Smooth muscle cell (in vitro differentiated cells): ENCODE results near the gene MAPK8. TPM values are rescaled to one million over a fixed set of nuclear protein-coding genes. Genes with fewer than 3 reads are reported as not detected.

Experiments used
- DNase-seq: peaks from one replicate; lab custom pipeline; 2025; ENCODE audit not compliant: unreplicated experiment; lab: John Stamatoyannopoulos, UW
- H2AFZ ChIP-seq: fragments of 200-600 bp; sonication (generic); 2 replicates; pipeline ENCODE4 v1.6.0; 2016; ENCODE audit warnings: antibody characterized with exemption, low read depth, mild to moderate bottlenecking
- H3F3A ChIP-seq: fragments of 200-600 bp; sonication (generic); 2 replicates; pipeline ENCODE4 v1.6.0; 2017; ENCODE audit warnings: antibody characterized with exemption, low read depth
- H3K27ac ChIP-seq: fragments of 200-600 bp; sonication (generic); 2 replicates; pipeline ENCODE4 v1.5.1; 2016; ENCODE audit warnings: low read depth, mild to moderate bottlenecking
- H3K27me3 ChIP-seq: fragments of 200-600 bp; sonication (generic); 2 replicates; pipeline ENCODE4 v1.6.1; 2016; ENCODE audit warnings: low read depth, mild to moderate bottlenecking
- H3K36me3 ChIP-seq: fragments of 200-600 bp; sonication (generic); 2 replicates; pipeline ENCODE4 v1.5.1; 2016; ENCODE audit warnings: low read depth
- H3K4me1 ChIP-seq: fragments of 200-600 bp; sonication (generic); 2 replicates; pipeline ENCODE4 v1.5.1; 2016; ENCODE audit warnings: low read depth
- H3K4me2 ChIP-seq: fragments of 200-600 bp; sonication (generic); 2 replicates; pipeline ENCODE4 v1.6.0; 2016; ENCODE audit warnings: mild to moderate bottlenecking
- H3K4me3 ChIP-seq: fragments of 200-600 bp; sonication (generic); 2 replicates; pipeline ENCODE4 v1.5.1; 2016; ENCODE audit warnings: mild to moderate bottlenecking
- H3K79me2 ChIP-seq: fragments of 200-600 bp; sonication (generic); 2 replicates; pipeline ENCODE4 v1.6.0; 2016; ENCODE audit warnings: low read depth, mild to moderate bottlenecking
- H3K9ac ChIP-seq: fragments of 200-600 bp; sonication (generic); 2 replicates; pipeline ENCODE4 v1.6.0; 2016; ENCODE audit warnings: low read depth
- H3K9me3 ChIP-seq: fragments of 200-600 bp; sonication (generic); replicated peaks from 2 replicates; pipeline ENCODE4 v1.5.1; 2016; ENCODE audit warnings: low read depth
- H4K20me1 ChIP-seq: fragments of 200-600 bp; sonication (generic); 2 replicates; pipeline ENCODE4 v1.6.0; 2016; ENCODE audit warnings: low read depth
- CTCF ChIP-seq: fragments of 200-600 bp; sonication (generic); IDR thresholded peaks from 2 replicates; pipeline ENCODE4 v1.5.1; 2017; ENCODE audit warnings: borderline replicate concordance, mild to moderate bottlenecking, antibody characterized with exemption; ENCODE audit not compliant: insufficient read depth, poor library complexity, severe bottlenecking
- WGBS: methylation state at CpG from one replicate; pipeline ENCODE4 v1.1.7; 2016; ENCODE audit warnings: low lambda C conversion rate; 5-methylcytosine and 5-hydroxymethylcytosine counted together
- polyA plus RNA-seq: library from polyadenylated mRNA; unstranded; fragments of >200 nt; fragmentation: Nextera tagmentation; extraction: Ambion mirVana; gene quantifications from 2 replicates; pipeline ENCODE4 v1.2.1, GENCODE V29; 2016
- total RNA-seq: library from RNA; depleted of rRNA; stranded (reverse); fragments of >200 nt; gene quantifications from 2 replicates; pipeline ENCODE4 v1.2.3, GENCODE V29; 2014

Gene MAPK8
- total and polyA plus RNA-seq, 2 experiments from 2014 or later = 13.1 to 45.5 TPM

- Histone ChIP-seq H3K27ac (no peak overlapping the region), H3K27me3 (no peaks in the 10 kb centered on the region), H3K36me3 (no peaks in the 10 kb centered on the region), H2AFZ (no peak overlapping the region), H3K4me2 (no peak overlapping the region), H3K9ac (no peak overlapping the region), H3K9me3 (no peaks in the 10 kb centered on the region), H4K20me1 (no peaks in the 10 kb centered on the region), H3K79me2 (no peaks in the 10 kb centered on the region), H3F3A (no peaks in the 10 kb centered on the region), H3K4me3 (no peak overlapping the region), H3K4me1 (no peaks in the 10 kb centered on the region)
- DNase-seq = no peak
- TF ChIP-seq CTCF = no peak
These were observed 23.6 kb upstream of the MAPK8 start for GRCh38 chr10:48282829-48283228.

- no peak overlapping the region for H3K4me2 ChIP-seq
- H4K20me1 ChIP-seq = no peaks in the 10 kb centered on the region
- no peaks in the 10 kb centered on the region for H3K4me1 ChIP-seq
- H3K9ac ChIP-seq = no peak overlapping the region
- no peaks in the 10 kb centered on the region for H3F3A ChIP-seq
- no peaks in the 10 kb centered on the region for H3K36me3 ChIP-seq
- H3K9me3 ChIP-seq = no peaks in the 10 kb centered on the region
- WGBS = 81% methylated on average over 2 of the region's 2 CpGs
- DNase-seq = no peak
- no peaks in the 10 kb centered on the region for H3K79me2 ChIP-seq
- no peaks in the 10 kb centered on the region for H3K27me3 ChIP-seq
- no peak overlapping the region for H3K27ac ChIP-seq
- no peak overlapping the region for H3K4me3 ChIP-seq
- H2AFZ ChIP-seq = no peak overlapping the region
- TF ChIP-seq CTCF = no peak
These were observed 22.4 kb upstream of the MAPK8 start for GRCh38 chr10:48284002-48284546.

DNA sequence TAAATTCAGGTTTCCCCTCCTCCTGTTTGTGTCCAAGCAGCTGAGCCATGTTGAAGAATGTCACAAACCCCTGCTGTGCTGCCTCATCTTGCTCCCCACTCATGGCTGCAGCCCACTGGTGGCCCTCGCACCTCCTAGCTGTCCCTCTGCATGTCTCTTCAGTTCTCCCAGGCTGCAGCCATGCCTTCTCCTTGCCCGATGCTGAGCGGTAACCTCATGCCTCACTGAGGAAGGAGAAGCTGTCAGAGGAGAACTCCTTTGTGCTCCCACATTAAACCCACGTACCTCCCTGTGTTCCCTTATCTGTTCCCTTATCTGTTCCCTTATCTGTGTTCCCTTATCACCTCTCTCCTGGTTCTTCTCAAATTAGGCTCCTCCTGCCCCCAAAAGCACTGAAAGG lies 21.7 kb upstream of the MAPK8 start:
- Histone ChIP-seq H2AFZ (no peak overlapping the region), H3K27me3 (no peaks in the 10 kb centered on the region), H3K79me2 (no peaks in the 10 kb centered on the region), H3K4me1 (no peaks in the 10 kb centered on the region), H3F3A (no peaks in the 10 kb centered on the region), H3K9ac (no peak overlapping the region), H3K4me2 (no peak overlapping the region), H3K4me3 (no peak overlapping the region), H3K27ac (no peak overlapping the region), H4K20me1 (no peaks in the 10 kb centered on the region), H3K9me3 (no peaks in the 10 kb centered on the region), H3K36me3 (no peaks in the 10 kb centered on the region)
- WGBS = 53% methylated on average over 4 of the region's 4 CpGs
- DNase-seq = no peak
- TF ChIP-seq CTCF = no peak

DNA sequence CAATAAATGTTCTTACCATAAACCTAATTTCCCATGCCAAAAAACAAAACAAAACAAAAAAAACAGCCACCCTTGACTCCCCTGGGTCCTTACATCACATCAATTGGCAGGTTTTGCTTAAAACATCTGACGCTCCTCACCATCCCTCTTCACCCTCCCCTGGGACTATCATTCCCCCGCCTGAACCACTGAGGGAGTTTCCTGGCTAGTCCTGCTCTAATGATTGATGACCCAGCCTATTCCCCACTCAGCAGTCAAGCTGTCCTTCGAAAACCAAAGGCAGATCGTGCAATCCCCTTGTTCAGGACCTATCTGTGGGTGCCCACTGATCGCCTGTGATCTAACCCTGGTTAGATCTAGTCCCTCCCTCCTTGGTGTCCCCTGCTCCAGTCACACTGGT lies 20.8 kb upstream of the MAPK8 start:
- no peaks in the 10 kb centered on the region for H3F3A ChIP-seq
- no peak overlapping the region for H3K4me2 ChIP-seq
- no peak overlapping the region for H3K4me3 ChIP-seq
- no peaks in the 10 kb centered on the region for H3K36me3 ChIP-seq
- H3K27me3 ChIP-seq = no peaks in the 10 kb centered on the region
- no peak overlapping the region for H3K27ac ChIP-seq
- H2AFZ ChIP-seq = no peak overlapping the region
- WGBS = 88% methylated on average over 5 of the region's 5 CpGs
- no peak overlapping the region for H3K9ac ChIP-seq
- no peaks in the 10 kb centered on the region for H3K79me2 ChIP-seq
- no peaks in the 10 kb centered on the region for H4K20me1 ChIP-seq
- no peaks in the 10 kb centered on the region for H3K9me3 ChIP-seq
- DNase-seq = no peak
- no peaks in the 10 kb centered on the region for H3K4me1 ChIP-seq
- TF ChIP-seq CTCF = no peak
